ENCODE measurements around the gene IGFBP5. TPM values are rescaled to one million over a fixed set of nuclear protein-coding genes. Genes with fewer than 3 reads are reported as not detected.

The IGFBP5 gene
- 10 to 100 TPM; 44.6 to 68.2 TPM for total RNA-seq

- Histone ChIP-seq H3K4me3 (peak within 1 kb of the TSS; percentile 35), H3K36me3 (no peaks in the 10 kb centered on the region), H3K9me3 (no peaks in the 10 kb centered on the region), H3K27me3 (peaks cover 37% of the 10 kb centered on the region), H3K27ac (peak within 1 kb of the TSS; percentile 54), H3K9ac (ENCODE audit: low read depth in 2 of 2, low read length in 2 of 2) (peak within 1 kb of the TSS; percentile 46 to 64), H3K4me1 (no peaks in the 10 kb centered on the region)
- DNase-seq: peak; percentile 72
- intact Hi-C loops (cut with DNase I): loop anchor here (10.0 kb wide), 2 partner anchors 359 to 469 kb away; no protein-coding TSS in a partner anchor
- TF ChIP-seq CTCF (IDR thresholded peaks at IDR 0.05): no peak
Measured at GRCh38 chr2:216695401-216695821, at the start of gene IGFBP5. TSS of gene IGFBP5 (minus strand) at chr2:216695549. CDS start at chr2:216694775, 774 bp downstream.

- H3K27me3 ChIP-seq: no peaks in the 10 kb centered on the region
- no peak overlapping the region for H3K9ac ChIP-seq (ENCODE audit: low read depth in 2 of 2, low read length in 2 of 2)
- TF ChIP-seq CTCF (IDR thresholded peaks at IDR 0.05): no peak
- no peak for DNase-seq
- H3K9me3 ChIP-seq: no peaks in the 10 kb centered on the region
- intact Hi-C loops (cut with DNase I): no loop called here
- no peak overlapping the region for H3K4me3 ChIP-seq
- H3K4me1 ChIP-seq: no peaks in the 10 kb centered on the region
- no peak overlapping the region for H3K27ac ChIP-seq
- H3K36me3 ChIP-seq: no peaks in the 10 kb centered on the region
Measured at GRCh38 chr2:216743781-216744180, 48.4 kb upstream of the IGFBP5 start.

- Histone ChIP-seq H3K27ac (no peak overlapping the region), H3K4me1 (no peaks in the 10 kb centered on the region), H3K36me3 (no peaks in the 10 kb centered on the region), H3K9ac (ENCODE audit: low read depth in 2 of 2, low read length in 2 of 2) (no peak overlapping the region), H3K27me3 (no peaks in the 10 kb centered on the region), H3K4me3 (no peak overlapping the region), H3K9me3 (no peaks in the 10 kb centered on the region)
- no peak for TF ChIP-seq CTCF (IDR thresholded peaks at IDR 0.05)
- DNase-seq: no peak
- intact Hi-C loops (cut with DNase I): no loop called here
Measured at GRCh38 chr2:216742411-216742810, 47.1 kb upstream of the IGFBP5 start.

- intact Hi-C loops (cut with DNase I): no loop called here
Measured at GRCh38 chr2:216741223-216741593, 45.9 kb upstream of the IGFBP5 start.

GRCh38 chr2:216740557-216741222, 45.3 kb upstream of the IGFBP5 start:
- intact Hi-C loops (cut with DNase I): no loop called here
- no peaks in the 10 kb centered on the region for H3K36me3 ChIP-seq
- no peak overlapping the region for H3K9ac ChIP-seq (ENCODE audit: low read depth in 2 of 2, low read length in 2 of 2)
- TF ChIP-seq CTCF (IDR thresholded peaks at IDR 0.05): no peak
- no peak overlapping the region for H3K4me3 ChIP-seq
- no peaks in the 10 kb centered on the region for H3K27me3 ChIP-seq
- H3K4me1 ChIP-seq: no peaks in the 10 kb centered on the region
- no peak for DNase-seq
- H3K9me3 ChIP-seq: no peaks in the 10 kb centered on the region
- H3K27ac ChIP-seq: peak overlapping the region; percentile 65

More at GRCh38 chr2:216741223-216741593, 45.9 kb upstream of the IGFBP5 start:
- H3K27me3 ChIP-seq: no peaks in the 10 kb centered on the region
- no peak overlapping the region for H3K9ac ChIP-seq (ENCODE audit: low read depth in 2 of 2, low read length in 2 of 2)
- H3K4me1 ChIP-seq: no peaks in the 10 kb centered on the region
- no peak overlapping the region for H3K4me3 ChIP-seq
- H3K27ac ChIP-seq: peak overlapping the region; percentile 53
- H3K36me3 ChIP-seq: no peaks in the 10 kb centered on the region
- no peaks in the 10 kb centered on the region for H3K9me3 ChIP-seq
- no peak for TF ChIP-seq CTCF (IDR thresholded peaks at IDR 0.05)
- DNase-seq: no peak
